GM12878 (cell line): ENCODE measurements around the gene HHIPL1. TPM values are rescaled to one million over a fixed set of nuclear protein-coding genes. Genes with fewer than 3 reads are reported as not detected.

Experiments used
- ATAC-seq: fragments of 200-7000 bp; cut with Tn5 transposase; 3 replicates; pipeline ENCODE4 v1.9.1; 2020; ENCODE audit warnings: mild to moderate bottlenecking, moderate library complexity
- BruUV-seq: library from RNA; stranded (reverse); fragments of 400-500 nt; replicated peaks from 2 replicates; lab custom pipeline; 2021; lab: Mats Ljungman, UMichigan
- CTCF ChIA-PET: fragments of 300-600 bp; sonication (Branson Sonifier 250); formaldehyde crosslinking; extraction: SDS; loops from one replicate; lab custom pipeline; 2021; ENCODE audit warnings: inconsistent platforms; lab: Yijun Ruan, JAX
- POLR2A ChIA-PET: fragments of 350-600 bp; formaldehyde crosslinking; extraction: SDS; loops from one replicate; lab custom pipeline; 2021; ENCODE audit warnings: inconsistent platforms; lab: Charles Lee
- RAD21 ChIA-PET: fragments of 300-600 bp; sonication (Branson Sonifier 250); formaldehyde crosslinking; loops from one replicate; lab custom pipeline; 2023; ENCODE audit warnings: antibody characterized with exemption; ENCODE audit not compliant: unreplicated experiment; lab: Charles Lee
- SMC1A ChIA-PET: fragments of 300-600 bp; sonication (Branson Sonifier 250); formaldehyde crosslinking; loops from one replicate; lab custom pipeline; 2023; ENCODE audit not compliant: unreplicated experiment, uncharacterized antibody; lab: Charles Lee
- DNase-seq: peaks from one replicate; pipeline ENCODE4 v3.0.0-alpha.2; 2011; ENCODE audit warnings: low read depth, low spot score
- FAIRE-seq: peaks from 3 replicates; lab custom pipeline; 2011; peaks lifted over from hg19 to GRCh38; lab: Jason Lieb, UNC
- H2AFZ ChIP-seq: 2 replicates; pipeline ENCODE4 v1.6.0; 2011; ENCODE audit warnings: low read depth, low read length, control low read depth; ENCODE audit not compliant: control insufficient read depth
- H3K27ac ChIP-seq: 2 replicates; pipeline ENCODE4 v1.5.1; 2011; ENCODE audit warnings: control low read depth; ENCODE audit not compliant: control insufficient read depth, insufficient read depth
- H3K27me3 ChIP-seq, 2 experiments: replicated peaks in 1 of 2; 2 replicates each; pipeline versions ENCODE4 v1.6.0 to v1.6.1; 2011; ENCODE audit warnings: low read length in 1 of 2; ENCODE audit not compliant: control insufficient read depth in 2 of 2, insufficient read depth in 2 of 2
- H3K36me3 ChIP-seq, 2 experiments: 2 replicates each; pipeline ENCODE4 v1.5.1; 2011; ENCODE audit warnings: low read length in 1 of 2; ENCODE audit not compliant: control insufficient read depth in 2 of 2, insufficient read depth in 2 of 2
- H3K4me1 ChIP-seq: 2 replicates; pipeline ENCODE4 v1.6.1; 2011; ENCODE audit warnings: mild to moderate bottlenecking, low read length, moderate library complexity, mixed read lengths; ENCODE audit not compliant: control insufficient read depth, insufficient read depth
- H3K4me2 ChIP-seq: 2 replicates; pipeline ENCODE4 v1.6.0; 2011; ENCODE audit warnings: control low read depth; ENCODE audit not compliant: control insufficient read depth, insufficient read depth
- H3K4me3 ChIP-seq: fragments of 200-600 bp; sonication (generic); 2 replicates; pipeline ENCODE4 v1.5.1; 2016
- H3K79me2 ChIP-seq: 2 replicates; pipeline ENCODE4 v1.6.0; 2011; ENCODE audit warnings: low read length; ENCODE audit not compliant: control insufficient read depth, insufficient read depth
- H3K9ac ChIP-seq: 2 replicates; pipeline ENCODE4 v1.8.0; 2011; ENCODE audit warnings: low read length, control low read depth, mixed read lengths; ENCODE audit not compliant: control insufficient read depth, insufficient read depth
- H3K9me3 ChIP-seq: replicated peaks from 3 replicates; pipeline ENCODE4 v1.5.1; 2011; ENCODE audit warnings: mild to moderate bottlenecking, low read length; ENCODE audit not compliant: control insufficient read depth, insufficient read depth
- H4K20me1 ChIP-seq: 2 replicates; pipeline ENCODE4 v1.6.0; 2011; ENCODE audit not compliant: control insufficient read depth, insufficient read depth
- ASH2L ChIP-seq: fragments of 300-600, 200-600 bp; sonication (generic); IDR thresholded peaks from 2 replicates; pipeline ENCODE4 v1.6.1; 2017; ENCODE audit warnings: low read depth, mild to moderate bottlenecking, borderline replicate concordance
- CBX3 ChIP-seq: fragments of 200-600 bp; sonication (generic); IDR thresholded peaks from 2 replicates; pipeline ENCODE4 v1.6.1; 2016; ENCODE audit warnings: low read depth, borderline replicate concordance
- E2F4 ChIP-seq: IDR thresholded peaks from 2 replicates; pipeline ENCODE4 v1.6.1; 2012; ENCODE audit warnings: low read depth, low read length, improper control_type of control experiment
- MTA3 ChIP-seq: IDR thresholded peaks from 2 replicates; pipeline ENCODE4 v1.6.1; 2012; ENCODE audit warnings: low read length, inconsistent platforms, borderline replicate concordance
- MXI1 ChIP-seq: fragments of 150-350 bp; IDR thresholded peaks from 2 replicates; pipeline ENCODE4 v1.6.1; 2011; ENCODE audit warnings: low read depth, mild to moderate bottlenecking, inconsistent platforms, low read length, improper control_type of control experiment
- REST ChIP-seq: IDR thresholded peaks from 2 replicates; pipeline ENCODE4 v1.6.1; 2012; ENCODE audit warnings: mild to moderate bottlenecking, low read depth, low read length
- SMARCA5 ChIP-seq: fragments of 450-650 bp; IDR thresholded peaks from 2 replicates; pipeline ENCODE4 v1.6.1; 2017; ENCODE audit warnings: mild to moderate bottlenecking
- SREBF1 ChIP-seq: IDR thresholded peaks from 2 replicates; pipeline ENCODE4 v1.6.1; 2012; ENCODE audit warnings: mild to moderate bottlenecking, low read length
- SUPT20H ChIP-seq: IDR thresholded peaks from 2 replicates; pipeline ENCODE4 v1.6.1; 2011; ENCODE audit warnings: low read depth, mild to moderate bottlenecking, low read length, moderate library complexity, borderline replicate concordance; ENCODE audit not compliant: control insufficient read depth
- TAF1 ChIP-seq: IDR thresholded peaks from 2 replicates; pipeline ENCODE4 v1.6.1; 2011; ENCODE audit warnings: mild to moderate bottlenecking, low read depth, low read length, borderline replicate concordance
- USF2 ChIP-seq: IDR thresholded peaks from 2 replicates; pipeline ENCODE4 v1.6.1; 2011; ENCODE audit warnings: low read depth, low read length, improper control_type of control experiment, borderline replicate concordance
- ZBED1 ChIP-seq: IDR thresholded peaks from 2 replicates; pipeline ENCODE4 v1.6.1; 2016; ENCODE audit warnings: borderline replicate concordance
- ZNF622 ChIP-seq: fragments of 450-650 bp; IDR thresholded peaks from 2 replicates; pipeline ENCODE4 v1.6.1; 2017; ENCODE audit warnings: mild to moderate bottlenecking, inconsistent platforms
- WGBS: methylation state at CpG from one replicate; pipeline ENCODE4 v1.1.6; 2016; ENCODE audit warnings: low lambda C conversion rate; ENCODE audit not compliant: insufficient replicate concordance, insufficient coverage; ENCODE audit errors: missing lambda C conversion rate; 5-methylcytosine and 5-hydroxymethylcytosine counted together
- in situ Hi-C: fragments of 300-500 bp; cut with MboI; formaldehyde crosslinking; loops from 9 replicates; pipeline ENCODE4 v1.14.3; 2018; ENCODE audit warnings: mixed read lengths
- intact Hi-C: fragments of 100-400 bp; cut with micrococcal nuclease; formaldehyde crosslinking; loops from one replicate; pipeline ENCODE4 v1.14.2; 2022; ENCODE audit not compliant: unreplicated experiment
- polyA plus RNA-seq, 11 experiments: library from polyadenylated mRNA; depleted of rRNA in 4 of 11; unstranded in 6 of 11; stranded (reverse) in 5 of 11; fragments of >200 nt; fragmentation: Nextera tagmentation in 4 of 11; fragmentation: Illumina TruSeq in 1 of 11; extraction: Ambion mirVana in 4 of 11; extraction: Trizol in 1 of 11; gene quantifications; 1 replicate in 1 of 11; 2 replicates in 10 of 11; pipeline versions ENCODE4 v1.2.1 to v1.2.3, GENCODE V29; 2011 to 2016; ENCODE audit warnings: inconsistent platforms in 2 of 11, missing spikeins in 2 of 11, low read depth in 1 of 11
- total RNA-seq, 4 experiments: library from RNA; depleted of rRNA in 3 of 4; stranded (reverse); fragments of >200 nt in 3 of 4; fragmentation: Illumina TruSeq in 1 of 4; extraction: Trizol in 1 of 4; gene quantifications; 2 replicates each; pipeline versions ENCODE4 v1.2.1 to v1.2.3, GENCODE V29; 2013 to 2021

HHIPL1 gene
- total and polyA plus RNA-seq, 10 of the 15 experiments (the other 5 are each of a cell fraction or from before 2014, with no cell fraction given), result 0.09 TPM; not detected in 9

GRCh38 chr14:99633141-99633540, 11.8 kb upstream of the HHIPL1 start:
- ChIA-PET POLR2A (no interaction called here), CTCF (no interaction called here), RAD21 (interaction anchor here (1.0 kb wide), 1 partner anchor 51 kb away, joined by 3 read pairs; the partner anchor contains the start of gene CYP46A1), SMC1A (no interaction called here)
- Histone ChIP-seq H3K4me2 (no peak overlapping the region), H3K4me3 (no peak overlapping the region), H3K79me2 (no peaks in the 10 kb centered on the region), H4K20me1 (no peaks in the 10 kb centered on the region), H3K9me3 (no peaks in the 10 kb centered on the region), H3K27ac (no peak overlapping the region), H3K27me3 (peaks cover 0 to 1% of the 10 kb centered on the region in 2 experiments; a peak in 2 of 4 replicates), H2AFZ (no peak overlapping the region), H3K9ac (no peak overlapping the region), H3K4me1 (no peaks in the 10 kb centered on the region), H3K36me3 (no peaks in the 10 kb centered on the region)
- DNase-seq (no peak), FAIRE-seq (no peak), ATAC-seq (no peak)
- WGBS, result 2% methylated on average over 3 of the region's 3 CpGs
- TF ChIP-seq CBX3, result no peak
- no peak for TF ChIP-seq ZNF622
- intact Hi-C loops, result no loop called here
- in situ Hi-C loops, result no loop called here
- no TSS peak for BruUV-seq

GRCh38 chr14:99633918-99634317, 11.0 kb upstream of the HHIPL1 start:
- Histone ChIP-seq H3K4me2 (no peak overlapping the region), H3K36me3 (no peaks in the 10 kb centered on the region), H4K20me1 (no peaks in the 10 kb centered on the region), H2AFZ (no peak overlapping the region), H3K4me1 (no peaks in the 10 kb centered on the region), H3K27ac (no peak overlapping the region), H3K9ac (no peak overlapping the region), H3K79me2 (no peaks in the 10 kb centered on the region), H3K9me3 (no peaks in the 10 kb centered on the region), H3K4me3 (no peak overlapping the region), H3K27me3 (peaks cover 0 to 1% of the 10 kb centered on the region in 2 experiments; a peak in 2 of 4 replicates)
- DNase-seq, result no peak
- in situ Hi-C loops, result no loop called here
- no peak for ATAC-seq
- FAIRE-seq, result no peak
- POLR2A ChIA-PET, result no interaction called here
- SMC1A ChIA-PET, result no interaction called here
- no TSS peak for BruUV-seq
- RAD21 ChIA-PET, result interaction anchor here (1.0 kb wide), 1 partner anchor 50 kb away, joined by 3 read pairs; the partner anchor contains the start of gene CYP46A1
- intact Hi-C loops, result no loop called here
- CTCF ChIA-PET, result interaction anchor here (0.8 kb wide), 1 partner anchor 116 kb away, joined by 3 read pairs; no protein-coding TSS in a partner anchor
- 2% methylated on average over 10 of the region's 10 CpGs for WGBS
- no peak for TF ChIP-seq MXI1
- TF ChIP-seq SUPT20H, result no peak
- TF ChIP-seq E2F4, result no peak
- TF ChIP-seq SREBF1, result no peak
- no peak for TF ChIP-seq ASH2L
- TF ChIP-seq ZBED1, result no peak
- TF ChIP-seq USF2, result no peak
- no peak for TF ChIP-seq REST
- no peak for TF ChIP-seq MTA3
- no peak for TF ChIP-seq SMARCA5
- no peak for TF ChIP-seq TAF1
